NCI-H2081 (cell line): ENCODE data around the gene SLC2A13.
A peak's percentile ranks its signal among the peaks of the same experiment; 100 is the strongest.
"Not testable (repeated sequence)": the region's sequence is repeated elsewhere in the genome, so short reads cannot be mapped to it uniquely, and the experiment has no call there.

Experiments
- DNase-seq, 2 experiments: peaks; one replicate each; lab custom pipeline; 2025; lab: John Stamatoyannopoulos, UW

Gene SLC2A13

DNA sequence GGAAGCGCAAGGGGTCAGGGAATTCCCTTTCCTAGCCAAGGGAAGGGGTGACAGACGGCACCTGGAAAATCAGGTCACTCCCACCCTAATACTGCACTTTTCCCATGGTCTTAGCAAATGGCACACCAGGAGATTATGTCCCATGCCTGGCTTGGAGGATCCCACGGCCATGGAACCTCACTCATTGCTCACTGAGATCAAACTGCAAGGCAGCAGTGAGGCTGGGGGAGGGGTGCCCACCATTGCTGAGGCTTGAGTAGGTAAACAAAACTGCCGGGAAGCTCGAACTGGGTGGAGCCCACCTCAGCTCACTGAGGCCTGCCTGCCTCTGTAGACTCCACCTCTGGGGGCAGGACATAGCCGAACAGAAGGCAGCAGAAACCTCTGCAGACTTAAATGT, 359.7 kb downstream of the SLC2A13 start:
- DNase-seq, result not testable (repeated sequence)

DNA sequence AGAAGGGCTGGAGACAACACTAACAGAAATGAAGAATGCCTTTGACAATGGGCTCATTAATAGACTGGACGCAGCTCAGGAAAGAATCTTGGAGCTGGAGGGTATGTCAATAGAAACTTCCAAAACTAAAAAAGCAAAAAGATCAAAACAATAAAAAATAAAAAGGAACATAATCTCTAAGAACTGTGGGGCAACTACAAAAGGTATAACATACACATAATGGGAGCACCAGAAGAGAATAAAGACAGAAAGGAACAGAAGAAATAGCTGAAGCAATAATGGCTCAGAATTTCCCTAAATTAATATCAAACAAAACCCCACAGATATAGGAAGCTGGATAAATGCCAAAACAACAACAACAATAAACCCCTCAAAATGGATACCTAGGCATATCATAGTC, 362.2 kb downstream of the SLC2A13 start:
- no peak for DNase-seq

DNA sequence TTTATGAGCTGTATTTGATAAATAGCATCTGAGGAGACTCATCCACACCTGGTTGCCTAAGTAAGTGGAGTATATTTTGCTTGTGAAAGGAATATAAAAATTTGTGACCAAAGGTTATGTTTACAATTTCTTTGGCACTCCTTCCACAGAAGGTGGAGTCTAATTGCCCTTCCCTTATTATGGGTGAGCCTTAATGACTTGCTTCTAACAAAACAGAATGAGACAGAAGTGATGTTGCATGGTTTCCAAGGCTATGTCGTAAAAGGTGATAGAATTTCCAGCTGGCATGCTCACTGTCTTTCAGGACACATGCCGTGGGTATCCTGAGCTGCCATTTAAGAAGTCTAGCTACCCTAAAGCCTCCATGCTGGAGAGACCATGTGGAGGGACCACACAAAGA, 369.5 kb downstream of the SLC2A13 start:
- DNase-seq, result peak in 1 of 2 experiments; percentile 11

DNA sequence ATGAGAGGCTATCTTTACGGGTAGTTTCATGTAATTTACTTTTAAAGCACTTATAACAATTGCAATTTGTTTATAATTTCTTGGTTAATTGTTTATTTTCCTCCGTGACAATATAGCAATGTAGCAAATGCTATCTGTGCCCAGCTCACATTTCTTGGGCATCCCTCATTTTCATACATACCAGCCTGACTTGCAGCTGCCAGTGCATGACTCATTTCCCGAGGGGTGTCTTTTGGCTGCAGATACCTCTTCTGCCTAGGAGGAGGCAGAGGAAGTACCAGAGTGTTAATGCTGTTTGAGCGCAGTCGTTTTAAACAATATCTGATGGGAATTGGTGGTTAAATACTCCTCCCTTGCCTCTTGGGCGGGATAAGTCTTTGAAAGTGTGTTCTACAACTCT, 382.1 kb downstream of the SLC2A13 start:
- DNase-seq, result no peak

DNA sequence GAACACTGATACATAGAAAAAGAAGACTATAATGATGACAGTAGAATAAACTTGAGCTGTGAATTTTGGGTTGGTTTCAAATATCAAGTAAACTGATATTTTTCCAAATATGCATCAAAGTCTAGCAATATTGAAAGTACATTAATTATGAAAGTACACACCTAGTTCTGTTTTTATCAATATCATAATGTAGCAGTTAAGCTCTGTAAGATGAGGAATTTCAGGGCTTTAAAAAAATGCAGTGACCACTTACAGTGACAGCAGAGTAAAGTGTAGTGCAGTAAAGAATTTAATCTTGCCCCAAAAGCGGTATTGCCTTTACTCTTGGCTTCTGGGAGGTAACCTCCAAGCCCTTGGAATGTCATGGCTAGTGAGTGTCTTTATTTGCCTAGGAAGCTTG, 383.4 kb downstream of the SLC2A13 start:
- DNase-seq, result no peak

DNA sequence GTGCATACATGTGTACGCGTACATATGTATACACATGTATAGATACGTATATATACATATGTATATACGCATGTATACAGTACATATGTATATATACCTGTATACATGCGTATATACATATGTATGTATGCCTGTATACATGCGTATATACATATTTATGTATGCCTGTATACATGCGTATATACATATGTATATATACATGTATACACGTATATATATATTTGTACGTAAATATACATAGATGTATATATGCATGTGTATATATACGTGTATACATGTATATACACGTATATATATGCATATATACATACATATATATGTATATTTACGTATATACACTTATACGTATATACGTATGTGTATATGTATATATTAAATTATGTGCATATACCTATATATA, 392.3 kb downstream of the SLC2A13 start:
- no peak for DNase-seq

DNA sequence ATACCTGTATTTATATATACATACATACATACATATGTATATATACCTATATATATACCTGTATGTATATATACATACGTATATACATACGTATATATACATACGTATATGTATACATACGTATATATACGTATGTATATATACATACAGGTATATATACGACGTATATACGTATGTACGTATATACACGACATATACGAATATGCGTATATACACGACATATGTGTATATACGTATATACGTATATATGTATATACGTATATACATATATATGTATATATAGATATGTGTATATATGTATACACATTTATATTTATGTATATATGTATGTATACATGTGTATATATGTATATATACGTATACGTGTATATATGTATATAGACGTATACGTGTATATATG, 393.5 kb downstream of the SLC2A13 start:
- no peak for DNase-seq
